ENCODE measurements around the gene RCAN3. TPM values are rescaled to one million over a fixed set of nuclear protein-coding genes. Genes with fewer than 3 reads are reported as not detected.

Gene RCAN3
- total and polyA plus RNA-seq, 2 of the 13 experiments (the other 11 are each of a cell fraction or from before 2014, with no cell fraction given) = 12.2 to 13.3 TPM

GRCh38 chr1:24528744-24529143 is 26.1 kb downstream of the RCAN3 start:
- no peaks in the 10 kb centered on the region for H4K20me1 ChIP-seq (ENCODE audit: insufficient read depth, low read length)
- no TSS peak for BruUV-seq (replicated peaks)
- in situ Hi-C loops (cut with HindIII; ENCODE audit: extremely low pct_ligation_motif_present, low pct_unique_long_range_greater_than_20kb) (no loop called here), intact Hi-C loops (cut with micrococcal nuclease; ENCODE audit: unreplicated experiment) (no loop called here)
- no peak for ATAC-seq
- H3K4me3 ChIP-seq (replicated peaks in 1 of 3; ENCODE audit: insufficient read depth in 1 of 3, low read depth in 2 of 3, low read length in 3 of 3) = no peak overlapping the region
- ChIA-PET POLR2A (no interaction called here), CTCF (ENCODE audit: low intra/inter-chr PET ratio, low total read pairs) (no interaction called here)
- H3K36me3 ChIP-seq (replicated peaks in 1 of 2; ENCODE audit: control insufficient read depth in 1 of 2, insufficient read depth in 2 of 2, low read length in 2 of 2) = peaks cover 1 to 6% of the 10 kb centered on the region in 2 experiments; a peak in 1 of 5 replicates
- no peaks in the 10 kb centered on the region for H3K79me2 ChIP-seq (ENCODE audit: insufficient read depth, low read length)
- no peaks in the 10 kb centered on the region for H3K27me3 ChIP-seq (ENCODE audit: control insufficient read depth in 1 of 2, insufficient read depth in 2 of 2, low read length in 2 of 2)
- no peak overlapping the region for H3K4me2 ChIP-seq (ENCODE audit: low read depth, low read length)
- no peak for FAIRE-seq
- H3K27ac ChIP-seq (ENCODE audit: extremely low read length, insufficient read depth, low read length) = peak overlapping the region; percentile 48
- no peak for DNase-seq (ENCODE audit: low spot score)
- no peaks in the 10 kb centered on the region for H3K9me3 ChIP-seq (ENCODE audit: low read length)
- H3K4me1 ChIP-seq (ENCODE audit: insufficient read depth, low read length) = peaks cover 24% of the 10 kb centered on the region
- WGBS (ENCODE audit: low lambda C conversion rate) = 94% methylated on average over 2 of the region's 2 CpGs
- H3K9ac ChIP-seq (ENCODE audit: insufficient read depth, low read depth, low read length) = no peak overlapping the region
- H2AFZ ChIP-seq (ENCODE audit: low read length) = no peak overlapping the region
- TF ChIP-seq MTERF4 (CRISPR knock-in tag; IDR thresholded peaks at IDR 0.05) (no peak), POLR2G (IDR thresholded peaks at IDR 0.05; ENCODE audit: low read depth, low read length) (no peak), ZBTB46 (CRISPR knock-in tag; IDR thresholded peaks at IDR 0.05; ENCODE audit: borderline replicate concordance) (no peak), PRDM10 (CRISPR knock-in tag; IDR thresholded peaks at IDR 0.05; ENCODE audit: low read depth) (no peak), FOXP4 (CRISPR knock-in tag; IDR thresholded peaks at IDR 0.05) (no peak), ZSCAN20 (CRISPR knock-in tag; IDR thresholded peaks at IDR 0.05; ENCODE audit: borderline replicate concordance) (no peak), CSRNP1 (CRISPR knock-in tag; IDR thresholded peaks at IDR 0.05) (no peak), TFE3 (CRISPR knock-in tag; IDR thresholded peaks at IDR 0.05) (no peak), ZNF552 (CRISPR knock-in tag; IDR thresholded peaks at IDR 0.05; ENCODE audit: borderline replicate concordance) (no peak), SNAPC5 (CRISPR knock-in tag; IDR thresholded peaks at IDR 0.05; ENCODE audit: borderline replicate concordance) (no peak), ZNF703 (CRISPR knock-in tag; IDR thresholded peaks at IDR 0.05; ENCODE audit: borderline replicate concordance) (no peak)

Measured in HepG2 (cell line).